ENCODE results near the gene C1QTNF5. TPM values are rescaled to one million over a fixed set of nuclear protein-coding genes. Genes with fewer than 3 reads are reported as not detected.

Gene C1QTNF5
- total RNA-seq, 1 donor from 2014 or later: 2.0 TPM

- no peak for ATAC-seq
Observed at GRCh38 chr11:119290894-119291497, 49.7 kb downstream of the C1QTNF5 start.

Other genes with a start within 250 kb of the C1QTNF5 start
- 36.3 TPM for gene DPAGT1, start 239.0 kb downstream of the C1QTNF5 start, total RNA-seq
- 6.5 TPM for gene C2CD2L, start 233.5 kb downstream of the C1QTNF5 start, total RNA-seq
- 13.2 TPM for gene HINFP, start 219.3 kb downstream of the C1QTNF5 start, total RNA-seq
- gene ABCG4, start 191.8 kb downstream of the C1QTNF5 start, total RNA-seq: 0.52 TPM
- gene NLRX1, start 172.2 kb downstream of the C1QTNF5 start, total RNA-seq: 60.3 TPM
- not detected for gene NHERF4, start 155.4 kb downstream of the C1QTNF5 start, total RNA-seq
- gene CBL, start 134.5 kb downstream of the C1QTNF5 start, total RNA-seq: 11.0 TPM
- gene MCAM, start 23.8 kb downstream of the C1QTNF5 start, total RNA-seq: 25.0 TPM
- gene RNF26, start 6.4 kb downstream of the C1QTNF5 start, total RNA-seq: 22.2 TPM
- gene MFRP, start 5.8 kb upstream of the C1QTNF5 start, total RNA-seq: not detected
- 2.8 TPM for gene USP2, start 40.8 kb upstream of the C1QTNF5 start, total RNA-seq
- 3.6 TPM for gene THY1, start 82.3 kb upstream of the C1QTNF5 start, total RNA-seq